HG02943 (cell line): Measurements from ENCODE around the gene VAT1L.

Experiments used
- ATAC-seq: cut with Tn5 transposase; IDR thresholded peaks from one replicate; pipeline ENCODE4 v1.9.1; 2021; ENCODE audit warnings: mild to moderate bottlenecking, low read depth, moderate library complexity; ENCODE audit not compliant: unreplicated experiment

Gene VAT1L

DNA sequence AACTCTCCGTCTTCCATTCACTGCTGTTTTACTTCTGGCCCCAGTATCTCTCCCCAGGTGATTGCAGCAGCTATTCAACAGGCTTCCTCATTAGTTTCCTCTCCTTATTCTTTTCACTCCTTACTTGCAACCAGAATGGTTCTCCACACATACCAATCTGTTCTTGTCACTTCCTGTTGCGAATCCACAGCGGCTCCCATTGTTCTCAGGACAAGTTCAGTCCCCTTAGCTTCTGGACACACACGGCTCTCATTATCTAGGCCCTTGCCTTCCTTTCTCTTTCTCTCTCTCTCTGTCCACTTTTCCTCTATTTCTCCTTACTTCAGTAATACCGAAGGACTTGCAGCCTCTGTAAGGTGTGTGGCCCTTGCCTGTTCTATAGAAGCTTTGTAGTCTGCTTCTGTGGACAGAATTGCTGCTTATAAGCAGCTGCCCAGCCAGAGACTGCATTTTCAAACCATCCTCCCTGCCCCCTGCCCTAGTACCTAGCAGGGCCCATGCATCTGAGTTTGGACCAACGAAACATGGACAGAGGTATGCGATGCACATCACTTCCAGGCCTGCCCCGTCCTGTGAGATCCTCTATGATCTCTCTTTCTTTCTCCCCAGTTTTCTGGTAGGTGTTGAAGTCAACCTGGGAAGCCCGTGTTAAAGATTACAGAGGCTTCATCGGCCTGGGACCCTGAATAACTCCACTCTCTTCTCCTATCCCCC, 45.7 kb downstream of the VAT1L start:
- ATAC-seq: no peak

DNA sequence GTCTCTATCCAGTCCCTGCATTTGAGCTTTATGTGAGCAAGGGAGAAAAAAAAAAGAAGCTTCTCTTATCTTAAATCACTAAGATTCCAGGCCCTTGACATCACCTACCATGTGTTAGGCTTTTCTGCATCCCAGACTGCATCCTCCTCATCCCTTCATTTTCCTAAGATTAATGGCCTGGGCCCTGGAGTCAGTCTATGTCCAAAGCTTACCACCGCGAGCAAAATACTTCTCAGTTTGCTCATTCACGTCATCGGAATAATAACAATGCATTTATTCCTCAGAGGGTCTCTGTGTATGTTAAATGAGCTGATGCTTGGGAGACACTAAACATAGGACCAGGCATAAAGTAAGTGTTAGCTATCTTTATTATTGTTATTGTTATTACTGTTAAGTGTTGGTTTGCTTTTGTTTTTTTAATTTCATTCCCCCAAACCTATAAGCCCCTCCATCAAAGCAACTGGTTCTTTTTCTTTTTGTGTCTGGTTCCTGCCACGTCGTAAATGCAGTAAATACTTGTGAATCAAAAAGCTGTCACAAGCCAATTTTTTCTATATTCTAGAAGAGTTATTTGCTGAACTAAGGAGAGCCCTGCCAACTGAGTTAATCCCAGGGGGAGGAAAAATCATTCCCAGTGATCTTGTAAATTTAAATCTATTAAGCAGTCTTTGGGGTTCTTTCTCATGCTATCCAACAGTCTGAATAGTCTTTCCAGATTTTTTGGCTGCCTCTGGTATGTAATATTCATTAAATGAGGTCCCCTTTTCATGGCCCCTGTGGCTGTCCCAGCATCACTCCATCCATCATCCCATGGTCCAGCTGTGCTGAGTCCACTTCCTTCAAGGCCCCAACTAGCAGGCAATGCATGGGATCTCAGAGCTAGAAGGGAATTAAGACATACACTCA, 46.5 kb downstream of the VAT1L start:
- no peak for ATAC-seq

DNA sequence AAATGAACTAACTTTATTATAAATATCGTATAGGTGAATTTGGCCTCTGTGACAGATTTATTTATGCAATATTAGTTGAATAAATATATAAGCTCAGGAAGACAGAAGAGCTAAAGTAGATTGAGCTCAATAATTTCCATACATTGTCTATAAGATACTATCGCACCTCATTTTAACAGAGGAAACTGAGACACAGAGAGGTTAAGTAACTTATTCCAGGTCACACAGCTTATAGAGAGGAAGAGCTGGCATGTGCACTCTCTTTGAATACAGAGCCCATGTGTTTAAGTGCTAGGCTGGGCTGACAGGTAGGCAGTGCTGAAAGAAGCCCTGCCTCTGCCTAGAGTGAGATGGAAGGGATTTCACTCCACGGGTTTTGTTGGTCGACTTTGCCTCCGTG, 48.4 kb downstream of the VAT1L start:
- no peak for ATAC-seq

DNA sequence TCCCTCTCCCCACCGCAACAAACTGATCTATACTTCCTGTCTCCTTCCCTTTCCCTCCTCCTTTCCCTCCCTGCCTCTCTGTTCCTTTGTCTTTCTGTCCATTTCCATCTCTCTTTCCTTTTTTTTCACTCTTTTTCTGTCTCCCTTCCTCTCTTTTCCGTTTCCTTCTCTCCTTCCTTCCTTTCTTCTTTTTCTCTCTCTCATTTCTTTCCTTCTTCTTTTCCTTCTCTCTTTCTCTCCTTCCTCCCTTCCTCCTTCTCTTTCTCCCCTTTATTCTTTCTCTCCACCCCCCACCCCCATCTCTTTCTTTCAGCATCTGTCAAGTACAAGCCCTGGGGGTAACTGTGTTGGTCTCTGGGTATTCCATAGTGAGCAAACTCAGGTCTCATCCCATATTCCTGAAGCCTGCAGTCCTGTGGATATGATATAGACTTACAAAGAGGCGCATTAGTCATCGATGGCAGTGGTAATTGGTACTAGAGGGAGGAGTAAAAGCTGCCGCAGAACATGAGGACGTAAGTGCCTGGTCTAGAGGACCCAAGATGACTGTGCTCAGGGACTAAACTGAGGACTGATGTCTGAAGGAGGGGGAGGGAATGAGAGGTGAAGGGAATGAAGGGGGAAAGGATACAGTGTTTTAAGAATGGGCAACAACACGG, 50.4 kb downstream of the VAT1L start:
- no peak for ATAC-seq

DNA sequence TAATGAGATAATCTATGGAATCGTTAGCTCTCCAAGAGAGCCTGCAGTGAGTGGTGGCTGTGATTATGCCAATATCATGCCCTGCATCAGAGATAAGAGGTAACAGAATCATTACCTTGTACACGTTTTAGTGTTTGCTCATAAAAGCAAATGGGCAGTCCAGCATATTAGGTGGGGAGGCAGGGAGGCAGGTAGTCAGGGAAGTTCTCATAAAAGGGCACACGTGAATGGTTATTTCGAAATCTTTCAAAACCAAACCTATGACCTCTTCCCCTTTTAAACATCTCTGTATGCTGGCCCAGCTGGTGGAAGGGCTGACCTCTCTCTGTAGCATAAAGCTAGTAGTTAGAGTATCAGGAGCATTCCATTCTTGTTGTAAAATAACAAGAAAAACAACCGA, 51.7 kb downstream of the VAT1L start:
- ATAC-seq: no peak

DNA sequence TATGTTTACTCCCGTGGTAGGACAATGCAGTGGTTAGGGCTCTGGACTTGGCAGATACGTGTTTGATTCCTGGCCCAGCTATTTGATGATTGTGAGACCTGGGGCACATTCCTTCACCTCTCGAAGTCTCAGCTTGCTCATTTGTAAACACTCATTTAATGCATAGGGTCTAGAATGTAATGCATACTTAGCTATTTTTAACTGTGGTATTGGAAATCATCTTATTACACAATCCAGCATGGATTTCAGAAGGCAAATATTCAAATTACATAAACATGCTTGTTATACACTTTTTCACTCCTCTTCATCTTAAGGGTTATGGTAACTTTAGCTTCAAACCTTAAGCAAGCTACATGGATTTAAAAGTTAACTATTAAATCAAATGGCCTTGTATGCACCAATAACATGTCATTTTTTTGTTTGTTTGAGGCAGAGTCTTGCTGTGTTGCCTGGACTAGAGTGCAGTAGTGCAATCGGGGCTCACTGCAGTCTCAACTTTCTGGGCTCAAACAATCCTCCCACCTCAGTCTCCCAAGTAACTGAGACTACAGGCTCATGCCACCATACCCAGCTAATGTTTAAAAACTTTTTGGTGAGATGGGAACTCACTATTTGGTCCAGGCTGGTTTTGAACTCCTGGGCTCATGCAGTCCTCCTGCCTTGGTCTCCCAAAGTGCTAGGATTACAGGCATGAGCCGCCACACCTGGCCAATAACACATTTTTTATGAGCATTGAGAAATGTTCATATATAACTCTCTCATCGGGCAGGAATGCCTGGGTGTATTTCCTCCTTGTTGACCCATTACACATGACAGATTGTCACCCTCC, 52.5 kb downstream of the VAT1L start:
- no peak for ATAC-seq

DNA sequence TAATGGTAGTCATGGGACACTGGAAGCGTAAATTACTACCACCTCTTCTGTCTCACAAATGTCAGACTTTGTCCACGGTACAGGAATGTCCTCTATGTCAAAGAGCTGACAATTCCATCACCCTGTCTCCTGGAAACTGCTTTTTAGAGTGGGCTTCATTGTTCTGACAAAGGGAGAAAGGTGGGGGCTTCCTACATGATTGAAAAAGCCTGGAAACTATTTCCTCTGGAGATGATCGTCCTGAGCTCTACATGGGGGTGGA, 53.1 kb downstream of the VAT1L start:
- no peak for ATAC-seq

DNA sequence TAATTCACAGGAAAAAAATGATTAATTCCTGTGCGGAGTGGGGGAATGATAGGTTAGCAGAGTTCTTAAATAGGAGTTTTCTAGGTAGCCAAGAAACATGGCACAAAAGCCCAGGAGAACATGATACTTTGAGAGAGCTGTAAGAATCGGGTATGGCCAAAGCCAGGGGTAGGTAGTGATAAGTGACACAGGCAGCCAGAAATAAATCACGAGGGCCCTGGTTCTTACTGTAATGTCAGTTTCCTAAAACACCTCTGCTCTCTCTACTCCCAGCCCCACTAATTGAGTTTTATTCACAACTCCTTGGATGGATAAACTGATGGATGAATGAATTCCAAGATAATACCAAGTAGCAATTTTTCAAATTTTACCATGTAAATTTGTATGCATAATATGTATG, 54.1 kb downstream of the VAT1L start:
- ATAC-seq: no peak

DNA sequence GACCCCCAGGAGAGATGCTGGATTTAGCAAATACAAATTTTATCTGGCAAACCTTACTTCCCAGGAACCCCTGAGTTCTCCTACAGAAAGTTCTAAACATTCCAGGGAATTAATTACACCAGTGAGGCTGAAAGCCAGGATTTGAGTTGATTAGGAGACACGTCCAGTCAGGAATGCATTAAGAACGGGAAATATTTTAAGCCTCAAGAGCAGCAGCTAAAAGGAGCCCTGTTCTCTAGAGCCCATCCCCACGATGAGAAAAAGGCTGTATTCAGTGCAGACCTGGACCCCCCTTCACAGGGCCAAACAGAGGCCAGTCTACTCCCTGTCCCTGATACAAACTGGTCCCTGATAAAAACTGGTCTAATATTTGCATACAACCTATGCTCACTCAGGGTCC, 55.0 kb downstream of the VAT1L start:
- no peak for ATAC-seq

DNA sequence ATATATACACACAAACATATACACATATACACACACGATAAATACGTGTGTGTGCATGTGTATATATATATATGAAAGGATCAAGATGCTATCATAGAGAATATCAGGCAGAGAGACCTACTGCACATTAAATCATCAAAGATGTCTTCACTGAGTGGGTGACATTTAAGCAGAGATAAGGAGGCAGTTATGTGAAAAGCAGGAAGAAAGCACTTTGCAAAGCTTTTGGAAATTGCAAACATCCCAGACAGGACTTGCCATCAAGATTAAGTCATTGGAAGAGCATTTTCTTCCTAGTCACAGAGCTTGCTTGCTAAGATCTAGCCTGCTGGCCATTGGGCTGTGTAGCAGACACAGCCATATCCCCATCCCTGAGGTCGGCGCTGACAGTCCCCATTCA, 56.4 kb downstream of the VAT1L start:
- ATAC-seq: no peak

DNA sequence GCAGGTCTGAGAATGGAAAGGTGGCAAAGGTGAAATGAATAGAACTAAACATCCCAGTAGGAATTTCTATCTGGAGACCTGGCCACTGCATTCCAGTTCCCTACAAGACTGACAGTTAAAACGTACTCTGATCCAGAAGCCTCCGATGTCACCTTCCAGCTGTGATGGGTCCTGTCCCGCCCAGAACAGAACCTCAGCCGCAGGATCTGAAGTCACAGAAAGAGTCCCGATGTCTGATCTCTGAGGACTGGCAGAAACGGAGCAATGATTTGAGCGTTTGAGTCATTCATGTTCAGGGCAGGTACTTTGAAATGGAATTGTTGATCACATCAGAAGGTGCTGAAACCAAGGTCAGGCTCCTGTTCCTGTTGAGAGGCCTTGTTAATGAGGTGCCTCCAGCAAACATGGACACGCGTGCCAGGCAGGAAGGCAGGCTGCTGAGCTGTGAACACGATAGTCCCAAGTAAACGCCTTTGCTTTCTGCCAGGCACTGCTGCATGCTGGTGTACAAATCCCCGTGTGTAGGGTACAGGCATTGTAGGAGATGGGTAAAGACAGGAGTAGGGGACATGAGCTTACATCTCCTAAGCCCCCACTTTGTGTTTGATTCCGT, 61.4 kb downstream of the VAT1L start:
- no peak for ATAC-seq

DNA sequence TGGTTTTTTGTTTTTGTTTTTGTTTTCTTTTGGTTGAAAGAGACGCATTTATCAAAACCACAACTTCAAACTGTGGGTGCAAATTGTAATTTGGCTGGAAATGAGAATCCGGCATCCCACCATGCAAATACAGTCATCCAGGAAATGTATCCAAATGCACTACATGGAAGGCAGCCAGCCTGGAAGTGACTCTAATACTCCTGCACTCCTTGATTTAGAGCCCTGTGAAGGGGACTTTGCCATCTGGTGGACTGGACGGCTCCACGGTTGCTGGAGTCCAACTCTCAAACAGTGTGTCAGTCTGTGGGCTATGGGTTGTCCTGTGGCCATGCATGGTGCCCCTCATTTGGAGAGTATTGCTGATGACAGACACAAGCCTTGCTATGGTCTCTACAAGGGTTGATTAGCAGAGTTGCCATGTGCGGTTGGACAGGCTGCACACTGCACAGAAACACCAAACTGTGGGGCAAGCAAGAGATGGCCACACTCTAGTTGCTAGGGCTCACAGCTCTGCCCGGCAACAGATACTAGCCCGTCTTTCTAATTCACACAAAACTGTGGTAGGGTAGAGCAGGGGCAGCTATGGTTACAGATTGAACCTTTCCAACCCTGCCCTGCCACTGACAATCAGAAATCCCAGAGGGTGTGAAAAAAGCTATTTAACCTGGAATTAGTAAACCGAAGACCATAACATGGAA, 62.4 kb downstream of the VAT1L start:
- no peak for ATAC-seq

DNA sequence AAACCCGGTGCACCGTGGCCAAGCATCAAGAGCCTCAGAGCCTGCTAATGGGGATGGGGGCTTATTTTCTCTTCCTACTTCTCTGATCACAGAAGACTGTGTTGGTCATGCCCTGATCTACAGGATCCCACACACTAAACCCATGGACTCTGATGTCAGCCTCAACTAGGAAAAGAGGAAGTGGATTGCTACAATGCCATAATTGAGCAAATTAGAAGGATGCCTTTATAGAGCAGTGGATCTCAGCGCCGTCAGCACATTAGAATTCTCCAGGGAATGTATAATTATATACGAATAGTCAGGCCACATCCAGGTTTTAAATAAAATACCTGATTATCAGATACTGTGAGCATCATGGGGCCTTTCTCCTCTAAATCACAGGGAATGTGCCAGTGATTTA, 64.8 kb downstream of the VAT1L start:
- ATAC-seq: no peak

DNA sequence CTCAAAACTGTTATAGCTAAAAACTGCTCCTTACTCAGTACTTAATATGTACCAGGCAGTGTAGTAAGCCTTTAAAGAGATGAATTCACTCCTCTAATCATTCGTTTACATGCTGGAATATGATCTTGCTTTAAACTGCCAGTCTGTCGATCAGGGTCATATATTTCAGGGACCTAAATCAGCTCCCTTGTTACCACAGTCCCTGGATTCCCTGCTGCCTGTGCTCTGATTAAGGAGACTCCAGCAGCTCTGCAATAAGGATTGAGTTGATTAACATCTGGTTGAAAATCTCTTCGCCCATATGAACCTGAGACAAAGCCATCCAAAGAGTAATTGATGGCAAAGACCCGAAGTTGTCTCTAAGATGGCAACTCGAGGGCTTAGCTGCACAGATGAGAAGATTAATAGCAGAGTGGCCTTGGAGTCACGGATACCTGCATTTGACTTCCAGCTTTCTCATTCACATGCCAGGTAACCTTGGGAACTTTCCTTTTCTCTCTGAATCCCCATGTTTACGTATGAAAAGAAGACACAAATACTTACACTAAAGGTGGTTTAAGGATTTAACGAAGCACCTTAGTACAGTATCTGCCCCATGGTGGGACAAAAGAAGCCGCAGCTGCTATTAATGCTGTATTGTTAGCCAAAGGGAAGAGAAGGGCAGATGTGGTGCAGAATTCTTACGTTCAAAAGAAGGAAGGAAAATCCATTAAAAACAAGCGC, 68.2 kb downstream of the VAT1L start:
- ATAC-seq: no peak

DNA sequence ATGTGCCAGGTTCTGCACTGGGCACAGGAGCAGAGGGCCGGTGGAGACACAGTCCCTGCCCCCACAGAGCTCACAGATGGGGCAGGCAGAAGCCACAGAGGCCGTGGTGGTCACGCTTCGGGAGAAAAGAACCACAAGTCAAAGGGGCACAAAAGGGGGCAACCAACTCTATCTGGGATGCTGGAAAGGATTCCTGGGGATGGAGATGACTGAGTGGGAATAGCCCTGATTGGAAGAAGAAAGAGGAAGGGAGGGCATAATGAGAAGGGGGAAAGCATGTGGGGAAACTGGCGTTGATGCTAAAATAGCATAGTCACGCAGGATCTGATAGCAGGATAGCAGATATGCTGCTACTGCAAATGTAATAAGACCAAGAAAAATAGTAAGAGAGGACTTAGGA, 69.7 kb downstream of the VAT1L start:
- ATAC-seq: no peak

DNA sequence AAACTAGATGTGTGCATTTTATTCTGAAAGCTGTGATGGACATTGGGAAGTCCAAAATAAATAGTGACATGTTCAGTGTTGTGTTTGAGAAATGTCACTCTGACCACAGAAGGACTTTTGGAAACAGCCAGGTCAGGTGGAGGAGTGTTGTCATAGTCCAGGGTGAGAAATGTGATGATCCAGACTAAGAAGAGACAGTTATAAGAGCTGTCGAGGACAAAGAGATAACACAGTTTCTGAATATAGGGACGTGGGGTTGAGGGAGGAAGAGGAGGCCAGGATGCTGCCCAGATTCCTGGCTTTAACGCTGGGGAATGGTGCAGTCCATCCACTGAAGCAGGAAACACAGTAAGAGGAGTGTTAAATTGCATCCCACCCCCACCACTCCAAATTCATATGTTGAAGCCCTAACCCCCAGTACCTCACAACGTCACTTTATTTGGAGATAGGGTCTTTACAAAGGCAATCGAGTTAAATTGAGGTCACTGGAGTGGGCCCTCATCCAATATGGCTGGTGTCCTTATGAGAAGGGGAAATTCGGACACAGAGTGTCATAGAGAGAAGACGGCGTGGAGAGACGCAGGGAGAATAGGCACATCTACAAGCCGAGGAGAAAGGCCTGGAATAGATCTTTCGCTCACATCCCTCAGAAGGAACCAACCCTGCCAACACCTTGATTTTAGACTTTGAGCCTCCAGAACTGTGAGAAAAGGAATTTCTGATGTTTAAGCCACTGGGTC, 71.3 kb downstream of the VAT1L start:
- ATAC-seq: no peak

DNA sequence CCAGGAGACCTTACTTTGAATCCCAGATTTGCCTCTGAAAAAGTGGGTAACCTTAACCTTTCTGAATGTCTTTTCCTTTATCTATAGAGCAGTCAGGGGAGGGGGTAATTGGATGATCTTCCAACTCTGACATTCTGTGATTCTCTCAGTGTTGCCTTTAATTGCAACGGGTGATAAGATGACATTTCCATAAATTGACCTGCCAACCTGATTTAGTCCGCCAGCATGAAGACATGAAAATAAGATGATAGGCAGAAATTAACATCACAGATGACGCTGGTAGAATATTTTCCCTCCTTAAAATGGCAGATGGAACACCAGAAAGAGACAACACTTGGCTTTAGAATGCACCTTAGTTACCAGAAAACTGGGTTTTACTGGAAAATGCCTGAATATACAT, 72.6 kb downstream of the VAT1L start:
- no peak for ATAC-seq

DNA sequence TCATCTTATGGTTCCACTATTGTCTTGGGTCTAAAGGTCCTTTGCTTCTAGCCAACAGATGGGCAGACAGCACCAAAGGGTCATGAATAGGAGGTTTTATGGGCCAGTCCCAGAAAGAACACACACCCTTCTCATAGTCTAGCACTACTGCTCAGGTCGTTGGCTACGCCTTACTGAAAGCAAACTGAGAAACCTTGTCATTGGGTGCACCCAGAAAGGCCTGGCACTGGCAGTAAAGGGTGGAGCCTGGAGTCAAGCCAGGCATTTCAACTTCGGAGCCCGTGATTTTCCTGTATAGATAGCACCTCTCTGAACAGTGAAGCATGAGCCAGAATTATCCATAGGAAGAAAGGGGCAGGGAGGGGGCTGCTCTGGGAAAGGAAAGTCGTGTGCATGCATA, 74.9 kb downstream of the VAT1L start:
- ATAC-seq: no peak

DNA sequence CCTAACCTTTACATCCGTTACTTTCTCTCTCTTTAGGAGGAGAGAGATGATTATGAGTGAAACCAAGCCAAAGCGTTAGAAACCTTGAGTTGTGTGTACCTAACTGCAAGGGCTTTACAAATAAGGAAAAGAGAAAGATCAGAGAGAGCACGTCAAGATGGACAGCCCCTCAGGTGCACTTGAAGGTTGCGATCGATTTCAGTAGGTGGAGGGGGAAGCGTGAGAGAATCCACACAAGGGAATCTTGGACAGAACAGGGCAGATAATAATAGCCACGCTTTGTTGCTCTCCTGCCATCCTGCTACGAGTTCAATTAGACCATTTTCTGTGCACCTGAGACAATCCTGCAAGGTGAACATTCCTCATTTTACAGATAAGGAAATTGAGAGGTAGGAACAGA, 78.4 kb downstream of the VAT1L start:
- ATAC-seq: no peak
